HCT116 (cell line): ENCODE data around the gene GJB4. TPM values are rescaled to one million over a fixed set of nuclear protein-coding genes. Genes with fewer than 3 reads are reported as not detected.
A peak's percentile ranks its signal among the peaks of the same experiment; 100 is the strongest.

Experiments used
- ATAC-seq: fragments of 200-7000 bp; cut with Tn5 transposase; 2 replicates; pipeline ENCODE4 v1.9.1; 2020; ENCODE audit warnings: mild to moderate bottlenecking, moderate library complexity
- BruUV-seq: library from RNA; stranded (reverse); fragments of 400-500 nt; replicated peaks from 2 replicates; lab custom pipeline; 2021; lab: Mats Ljungman, UMichigan
- CTCF ChIA-PET: fragments of 300-600 bp; sonication (Branson Sonifier 250); formaldehyde crosslinking; loops from one replicate; lab custom pipeline; 2021; ENCODE audit warnings: antibody characterized with exemption; lab: Charles Lee
- POLR2A ChIA-PET: fragments of 300-600, 350-600 bp; sonication (Branson Sonifier 250); formaldehyde crosslinking; loops from one replicate; lab custom pipeline; 2021; ENCODE audit warnings: antibody characterized with exemption; lab: Charles Lee
- RAD21 ChIA-PET, 2 experiments: fragments of 300-600 bp; sonication (Branson Sonifier 250); formaldehyde crosslinking; loops; one replicate each; lab custom pipeline; 2023; ENCODE audit warnings: low total read pairs in 2 of 2; ENCODE audit not compliant: uncharacterized antibody in 2 of 2, unreplicated experiment in 2 of 2, low non-redundant PET in 1 of 2; lab: Charles Lee
- DNase-seq: peaks from one replicate; pipeline ENCODE4 v3.0.0-alpha.2; 2010; ENCODE audit warnings: low read depth, low spot score
- H2AFZ ChIP-seq: fragments of 200-600 bp; shearing (Covaris generic), sonication (generic); 2 replicates; pipeline ENCODE4 v1.6.1; 2017; ENCODE audit warnings: low read depth, mixed run types, mixed read lengths, antibody characterized with exemption, low read length; ENCODE audit not compliant: poor library complexity, severe bottlenecking
- H3K27ac ChIP-seq: 2 replicates; pipeline ENCODE4 v1.5.1; 2012; ENCODE audit warnings: low read depth, low read length
- H3K27me3 ChIP-seq: fragments of 200-600 bp; sonication (generic); 2 replicates; pipeline ENCODE4 v1.6.1; 2016; ENCODE audit warnings: mixed run types, low read length, mixed read lengths; ENCODE audit not compliant: insufficient read depth
- H3K36me3 ChIP-seq, 2 experiments: fragments of 200-500 bp in 1 of 2; fragments of 200-600 bp in 1 of 2; sonication (Bioruptor generic) in 1 of 2; sonication (generic) in 1 of 2; 2 replicates each; pipeline versions ENCODE4 v1.5.1 to v1.6.1; 2014 to 2016; ENCODE audit warnings: low read length in 2 of 2, inconsistent platforms in 1 of 2, mixed read lengths in 1 of 2, mixed run types in 1 of 2; ENCODE audit not compliant: insufficient read depth in 2 of 2, control insufficient read depth in 1 of 2
- H3K4me1 ChIP-seq, 2 experiments: fragments of 200-600 bp in 1 of 2; sonication (generic) in 1 of 2; 2 replicates each; pipeline versions ENCODE4 v1.5.1 to v1.6.1; 2012 to 2017; ENCODE audit warnings: low read length in 2 of 2, inconsistent platforms in 1 of 2, mild to moderate bottlenecking in 1 of 2, mixed read lengths in 1 of 2, mixed run types in 1 of 2, moderate library complexity in 1 of 2; ENCODE audit not compliant: insufficient read depth in 2 of 2, control insufficient read depth in 1 of 2
- H3K4me2 ChIP-seq: fragments of 200-600 bp; sonication (generic); 2 replicates; pipeline ENCODE4 v1.6.1; 2017; ENCODE audit warnings: mixed run types, low read length, mixed read lengths
- H3K4me3 ChIP-seq, 2 experiments: fragments of 200-600 bp in 1 of 2; sonication (generic) in 1 of 2; replicated peaks in 1 of 2; 2 replicates each; pipeline ENCODE4 v1.5.1; 2011 to 2016; ENCODE audit warnings: low read length in 2 of 2, control low read depth in 1 of 2, low read depth in 1 of 2, mild to moderate bottlenecking in 1 of 2, mixed read lengths in 1 of 2, mixed run types in 1 of 2
- H3K79me2 ChIP-seq: fragments of 200-600 bp; sonication (generic); 2 replicates; pipeline ENCODE4 v1.6.1; 2017; ENCODE audit warnings: mild to moderate bottlenecking, mixed run types, low read length, moderate library complexity, mixed read lengths; ENCODE audit not compliant: insufficient read depth
- H3K9ac ChIP-seq: fragments of 200-600 bp; sonication (generic); 2 replicates; pipeline ENCODE4 v1.6.1; 2016; ENCODE audit warnings: low read length, mixed read lengths
- H3K9me2 ChIP-seq: fragments of 200-600 bp; sonication (generic), shearing (Covaris generic); 2 replicates; pipeline ENCODE4 v1.6.1; 2017; ENCODE audit warnings: mixed run types, mild to moderate bottlenecking, moderate library complexity; ENCODE audit not compliant: insufficient read depth
- H3K9me3 ChIP-seq, 2 experiments: fragments of 200-500 bp in 1 of 2; fragments of 200-600 bp in 1 of 2; sonication (Bioruptor generic) in 1 of 2; sonication (generic) in 1 of 2; 2 replicates each; pipeline ENCODE4 v1.6.1; 2014 to 2017; ENCODE audit warnings: low read length in 2 of 2, mixed read lengths in 2 of 2, inconsistent platforms in 1 of 2, low read depth in 1 of 2, mild to moderate bottlenecking in 1 of 2, mixed run types in 1 of 2, moderate library complexity in 1 of 2; ENCODE audit not compliant: control insufficient read depth in 1 of 2, insufficient read depth in 1 of 2
- H4K20me1 ChIP-seq: fragments of 200-600 bp; sonication (generic), shearing (Covaris generic); 2 replicates; pipeline ENCODE4 v1.6.1; 2017; ENCODE audit warnings: mixed run types, mild to moderate bottlenecking, moderate library complexity; ENCODE audit not compliant: insufficient read depth
- ELF1 ChIP-seq: IDR thresholded peaks from 2 replicates; pipeline ENCODE4 v1.6.1; 2012; ENCODE audit warnings: low read depth, borderline replicate concordance
- EZH2 ChIP-seq: fragments of 200-600 bp; sonication (generic); IDR thresholded peaks from 2 replicates; pipeline ENCODE4 v1.6.1; 2017; ENCODE audit warnings: antibody characterized with exemption, mixed run types
- FOSL1 ChIP-seq: IDR thresholded peaks from 2 replicates; pipeline ENCODE4 v1.6.1; 2012; ENCODE audit warnings: low read depth
- JUND ChIP-seq: IDR thresholded peaks from 2 replicates; pipeline ENCODE4 v1.6.1; 2012
- MAX ChIP-seq: IDR thresholded peaks from 2 replicates; pipeline ENCODE4 v1.6.1; 2012
- POLR2A ChIP-seq: IDR thresholded peaks from 2 replicates; pipeline ENCODE4 v1.7.0; 2011; ENCODE audit warnings: borderline replicate concordance; ENCODE audit not compliant: insufficient read depth, insufficient read length; ENCODE audit errors: extremely low read depth
- POLR2AphosphoS5 ChIP-seq: IDR thresholded peaks from 2 replicates; pipeline ENCODE4 v1.6.1; 2011; ENCODE audit warnings: mild to moderate bottlenecking, low read depth, low read length, moderate library complexity
- RAD21 ChIP-seq: IDR thresholded peaks from 2 replicates; pipeline ENCODE4 v1.6.1; 2012; ENCODE audit warnings: low read depth, mild to moderate bottlenecking
- SP1 ChIP-seq: IDR thresholded peaks from 2 replicates; pipeline ENCODE4 v1.6.1; 2012; ENCODE audit warnings: low read depth
- SRF ChIP-seq: IDR thresholded peaks from 2 replicates; pipeline ENCODE4 v1.6.1; 2012; ENCODE audit warnings: low read depth
- TCF7L2 ChIP-seq: IDR thresholded peaks from 2 replicates; pipeline ENCODE4 v1.7.0; 2011; ENCODE audit warnings: borderline replicate concordance, inconsistent platforms; ENCODE audit not compliant: insufficient read depth, insufficient read length; ENCODE audit errors: extremely low read depth
- ZFX ChIP-seq: fragments of 450-650 bp; IDR thresholded peaks from 2 replicates; pipeline ENCODE4 v1.6.1; 2017
- ZNF274 ChIP-seq: fragments of 200-500 bp; sonication (Bioruptor generic); IDR thresholded peaks from 2 replicates; pipeline ENCODE4 v1.6.1; 2014; ENCODE audit warnings: mild to moderate bottlenecking, low read depth, low read length, inconsistent platforms
- intact Hi-C: fragments of 100-400 bp; cut with micrococcal nuclease; formaldehyde crosslinking; loops from 2 replicates; pipeline ENCODE4 v1.10.0; 2022
- total RNA-seq: library from RNA; stranded (reverse); gene quantifications from one replicate; pipeline ENCODE4 v1.2.1, GENCODE V29; 2021; ENCODE audit not compliant: unreplicated experiment
- TF ChIP-seq, protein P1 (sequence below): IDR thresholded peaks from 2 replicates; pipeline ENCODE4 v1.6.1; 2011; ENCODE audit warnings: mild to moderate bottlenecking, low read length, moderate library complexity; ENCODE audit not compliant: insufficient replicate concordance; ENCODE audit errors: extremely low read depth

GJB4 gene
- total RNA-seq, 1 experiment from 2014 or later: 2.0 TPM

- TF ChIP-seq, protein P1, sequence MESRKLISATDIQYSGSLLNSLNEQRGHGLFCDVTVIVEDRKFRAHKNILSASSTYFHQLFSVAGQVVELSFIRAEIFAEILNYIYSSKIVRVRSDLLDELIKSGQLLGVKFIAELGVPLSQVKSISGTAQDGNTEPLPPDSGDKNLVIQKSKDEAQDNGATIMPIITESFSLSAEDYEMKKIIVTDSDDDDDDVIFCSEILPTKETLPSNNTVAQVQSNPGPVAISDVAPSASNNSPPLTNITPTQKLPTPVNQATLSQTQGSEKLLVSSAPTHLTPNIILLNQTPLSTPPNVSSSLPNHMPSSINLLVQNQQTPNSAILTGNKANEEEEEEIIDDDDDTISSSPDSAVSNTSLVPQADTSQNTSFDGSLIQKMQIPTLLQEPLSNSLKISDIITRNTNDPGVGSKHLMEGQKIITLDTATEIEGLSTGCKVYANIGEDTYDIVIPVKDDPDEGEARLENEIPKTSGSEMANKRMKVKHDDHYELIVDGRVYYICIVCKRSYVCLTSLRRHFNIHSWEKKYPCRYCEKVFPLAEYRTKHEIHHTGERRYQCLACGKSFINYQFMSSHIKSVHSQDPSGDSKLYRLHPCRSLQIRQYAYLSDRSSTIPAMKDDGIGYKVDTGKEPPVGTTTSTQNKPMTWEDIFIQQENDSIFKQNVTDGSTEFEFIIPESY: no peak
Observed at GRCh38 chr1:34761176-34761761, 1.7 kb downstream of the GJB4 start (continued).

- no peaks in the 10 kb centered on the region for H3K9me3 ChIP-seq
- H3K4me3 ChIP-seq: no peak overlapping the region
- no peak for ATAC-seq
- CTCF ChIA-PET: interaction anchor here (1.8 kb wide), 1 partner anchor 19 kb away, joined by 5 read pairs; no protein-coding TSS in a partner anchor
- H3K9ac ChIP-seq: peak overlapping the region; percentile 58
- peak overlapping the region; percentile 87 for H3K27ac ChIP-seq
- H3K9me2 ChIP-seq: no peaks in the 10 kb centered on the region
- POLR2A ChIA-PET: interaction anchor here (1.6 kb wide), 1 partner anchor 19 kb away, joined by 6 read pairs; the partner anchor contains the start of gene GJB3
- no TSS peak for BruUV-seq
- H3K27me3 ChIP-seq: no peaks in the 10 kb centered on the region
- peaks cover 43 to 61% of the 10 kb centered on the region in 2 experiments for H3K4me1 ChIP-seq
- peak overlapping the region; percentile 79 for H3K4me2 ChIP-seq
- H4K20me1 ChIP-seq: no peaks in the 10 kb centered on the region
- no peak for DNase-seq
- RAD21 ChIA-PET: no interaction called here
- no peaks in the 10 kb centered on the region for H3K36me3 ChIP-seq
- intact Hi-C loops: loop anchor here (2.0 kb wide), 1 partner anchor 17 kb away; no protein-coding TSS in a partner anchor
- TF ChIP-seq JUND (no peak), TCF7L2 (no peak), RAD21 (no peak), SRF (no peak), ZNF274 (no peak), MAX (no peak), ELF1 (no peak), POLR2AphosphoS5 (no peak), EZH2 (no peak), FOSL1 (no peak), POLR2A (no peak), ZFX (no peak), SP1 (no peak)
- TF ChIP-seq, protein P1: no peak
- TF ChIP-seq, all 23 proteins: peak for 0
- H2AFZ ChIP-seq: no peak overlapping the region
- H3K79me2 ChIP-seq: no peaks in the 10 kb centered on the region
Observed at GRCh38 chr1:34761776-34762307, 2.3 kb downstream of the GJB4 start.
